Uterus (tissue), 4 donors: ENCODE data around the gene ZFYVE21. TPM values are rescaled to one million over a fixed set of nuclear protein-coding genes. Genes with fewer than 3 reads are reported as not detected.
A peak's percentile ranks its signal among the peaks of the same experiment; 100 is the strongest.

Experiments used
- DNase-seq, 2 donors: peaks; one replicate each; pipeline ENCODE4 v3.0.0-alpha.2; 2019 to 2020
- H3K27ac ChIP-seq, 2 donors: fragments of 200-600 bp; sonication (generic); 1 replicate in 1 of 2; 2 replicates in 1 of 2; pipeline ENCODE4 v1.5.1; 2016 to 2018
- H3K27me3 ChIP-seq, 2 donors: fragments of 200-600 bp; sonication (generic); one replicate each; pipeline ENCODE4 v1.5.1; 2018 to 2019; ENCODE audit warnings: control low read depth in 1 of 2
- H3K36me3 ChIP-seq, 2 donors: fragments of 200-600 bp; sonication (generic); one replicate each; pipeline ENCODE4 v1.5.1; 2019; ENCODE audit warnings: control low read depth in 1 of 2
- H3K4me1 ChIP-seq, 2 donors: fragments of 200-600 bp; sonication (generic); one replicate each; pipeline ENCODE4 v1.5.1; 2018 to 2019; ENCODE audit warnings: control low read depth in 1 of 2
- H3K4me3 ChIP-seq, 2 donors: fragments of 200-600 bp; sonication (generic); 1 replicate in 1 of 2; 2 replicates in 1 of 2; pipeline ENCODE4 v1.5.1; 2018 to 2019; ENCODE audit warnings: mild to moderate bottlenecking in 1 of 2
- H3K9me3 ChIP-seq, 2 donors: fragments of 200-600 bp; sonication (generic); one replicate each; pipeline ENCODE4 v1.5.1; 2019; ENCODE audit warnings: control low read depth in 1 of 2
- CTCF ChIP-seq, 4 experiments: fragments of 200-600 bp in 2 of 4; fragments of 450-650 bp in 2 of 4; sonication (generic) in 2 of 4; IDR thresholded peaks; one replicate each; pipeline ENCODE4 v1.5.1; 2016 to 2019; ENCODE audit warnings: antibody characterized with exemption in 4 of 4, mild to moderate bottlenecking in 2 of 4, moderate library complexity in 1 of 4
- POLR2A ChIP-seq, 2 donors: fragments of 450-650 bp; IDR thresholded peaks; one replicate each; pipeline ENCODE4 v1.6.1; 2016; ENCODE audit warnings: antibody characterized with exemption in 2 of 2, mild to moderate bottlenecking in 1 of 2, moderate library complexity in 1 of 2
- intact Hi-C: fragments of 100-400 bp; cut with DNase I; formaldehyde crosslinking; loops from one replicate; pipeline ENCODE4 v1.15.1; 2023; ENCODE audit warnings: low total_unique reads
- total RNA-seq, 4 donors: library from RNA; depleted of rRNA in 3 of 4; stranded (reverse); fragments of >200 nt in 3 of 4; gene quantifications; one replicate each; pipeline versions ENCODE4 v1.1.0 to v1.2.4, GENCODE V29; 2014 to 2023
- donor health status: DM: yes; HTN: yes; CAD: no.

The ZFYVE21 gene
- total RNA-seq, 4 donors from 2014 or later: 73.2 to 276 (median 103) TPM

GRCh38 chr14:103697206-103697602, 18.4 kb upstream of the ZFYVE21 start:
- no peaks in the 10 kb centered on the region for H3K9me3 ChIP-seq
- no peak overlapping the region for H3K4me3 ChIP-seq
- H3K4me1 ChIP-seq: peaks cover 11 to 14% of the 10 kb centered on the region in 2 donors
- DNase-seq: no peak
- intact Hi-C loops: no loop called here
- H3K27me3 ChIP-seq: no peaks in the 10 kb centered on the region
- H3K27ac ChIP-seq: peak overlapping the region; percentile 67 to 73
- TF ChIP-seq POLR2A (IDR thresholded peaks at IDR 0.05): no peak
- no peak for TF ChIP-seq CTCF (IDR thresholded peaks at IDR 0.05)
- no peaks in the 10 kb centered on the region for H3K36me3 ChIP-seq

GRCh38 chr14:103697603-103698379, 17.8 kb upstream of the ZFYVE21 start:
- H3K4me3 ChIP-seq: no peak overlapping the region
- H3K9me3 ChIP-seq: no peaks in the 10 kb centered on the region
- intact Hi-C loops: no loop called here
- H3K4me1 ChIP-seq: peaks cover 11 to 14% of the 10 kb centered on the region in 2 donors
- H3K36me3 ChIP-seq: no peaks in the 10 kb centered on the region
- DNase-seq: no peak
- TF ChIP-seq POLR2A (IDR thresholded peaks at IDR 0.05) (no peak), CTCF (IDR thresholded peaks at IDR 0.05) (no peak)
- H3K27me3 ChIP-seq: no peaks in the 10 kb centered on the region
- H3K27ac ChIP-seq: peak overlapping the region; percentile 67 to 73

- Histone ChIP-seq H3K4me3 (no peak overlapping the region), H3K36me3 (no peaks in the 10 kb centered on the region), H3K9me3 (no peaks in the 10 kb centered on the region), H3K27me3 (no peaks in the 10 kb centered on the region), H3K27ac (peak overlapping the region; percentile 28 to 67), H3K4me1 (peaks cover 11 to 14% of the 10 kb centered on the region in 2 donors)
- no peak for DNase-seq
- no peak for TF ChIP-seq POLR2A (IDR thresholded peaks at IDR 0.05)
- TF ChIP-seq CTCF (IDR thresholded peaks at IDR 0.05): no peak
- intact Hi-C loops: no loop called here
Measured at GRCh38 chr14:103698380-103699260, 17.0 kb upstream of the ZFYVE21 start.

- no peaks in the 10 kb centered on the region for H3K36me3 ChIP-seq
- intact Hi-C loops: no loop called here
- peaks cover 11 to 17% of the 10 kb centered on the region in 2 donors for H3K4me1 ChIP-seq
- no peaks in the 10 kb centered on the region for H3K27me3 ChIP-seq
- H3K27ac ChIP-seq: no peak overlapping the region
- no peaks in the 10 kb centered on the region for H3K9me3 ChIP-seq
- no peak overlapping the region for H3K4me3 ChIP-seq
- no peak for DNase-seq
- TF ChIP-seq POLR2A (IDR thresholded peaks at IDR 0.05) (no peak), CTCF (IDR thresholded peaks at IDR 0.05) (no peak)
Measured at GRCh38 chr14:103699261-103699661, 16.3 kb upstream of the ZFYVE21 start.
